Suprapubic skin (tissue), 4 donors: ENCODE data around the gene DCTD. TPM values are rescaled to one million over a fixed set of nuclear protein-coding genes. Genes with fewer than 3 reads are reported as not detected.

Experiments
- DNase-seq, 2 donors: peaks; one replicate each; pipeline ENCODE4 v3.0.0-alpha.2; 2019; ENCODE audit warnings: low spot score in 2 of 2
- H3K27ac ChIP-seq: fragments of 200-600 bp; sonication (generic); one replicate; pipeline ENCODE4 v1.5.1; 2019
- H3K27me3 ChIP-seq: fragments of 200-600 bp; sonication (generic); one replicate; pipeline ENCODE4 v1.5.1; 2019
- H3K36me3 ChIP-seq: fragments of 200-600 bp; sonication (generic); one replicate; pipeline ENCODE4 v1.5.1; 2019
- H3K4me1 ChIP-seq: fragments of 200-600 bp; sonication (generic); one replicate; pipeline ENCODE4 v1.5.1; 2019
- H3K4me3 ChIP-seq: fragments of 200-600 bp; sonication (generic); one replicate; pipeline ENCODE4 v1.5.1; 2019; ENCODE audit warnings: mild to moderate bottlenecking
- H3K9me3 ChIP-seq: fragments of 200-600 bp; sonication (generic); one replicate; pipeline ENCODE4 v1.5.1; 2019
- EP300 ChIP-seq: sonication (generic); formaldehyde crosslinking; IDR thresholded peaks from one replicate; pipeline ENCODE4 v1.6.1; 2017; ENCODE audit warnings: antibody characterized with exemption
- POLR2A ChIP-seq, 2 donors: fragments of 450-650 bp; IDR thresholded peaks; one replicate each; pipeline ENCODE4 v1.6.1; 2017; ENCODE audit warnings: antibody characterized with exemption in 2 of 2, mild to moderate bottlenecking in 2 of 2, moderate library complexity in 2 of 2
- POLR2AphosphoS5 ChIP-seq, 3 donors: sonication (generic); formaldehyde crosslinking; IDR thresholded peaks; one replicate each; pipeline ENCODE4 v1.6.1; 2017; ENCODE audit warnings: antibody characterized with exemption in 3 of 3
- WGBS: methylation state at CpG from one replicate; pipeline ENCODE4 v1.1.5; 2018; 5-methylcytosine and 5-hydroxymethylcytosine counted together
- total RNA-seq, 4 donors: library from RNA; depleted of rRNA; stranded (reverse); fragments of >200 nt; gene quantifications; one replicate each; pipeline ENCODE4 v1.1.0, GENCODE V29; 2016
- TF ChIP-seq, protein P1 (sequence below), 2 donors: fragments of 200-600 bp in 1 of 2; fragments of 450-650 bp in 1 of 2; sonication (generic) in 1 of 2; IDR thresholded peaks; one replicate each; pipeline ENCODE4 v1.5.1; 2016 to 2019; ENCODE audit warnings: antibody characterized with exemption in 2 of 2, mild to moderate bottlenecking in 1 of 2, moderate library complexity in 1 of 2

The DCTD gene
- total RNA-seq, 4 donors from 2014 or later = 32.7 to 40.7 (median 38.9) TPM

DNA sequence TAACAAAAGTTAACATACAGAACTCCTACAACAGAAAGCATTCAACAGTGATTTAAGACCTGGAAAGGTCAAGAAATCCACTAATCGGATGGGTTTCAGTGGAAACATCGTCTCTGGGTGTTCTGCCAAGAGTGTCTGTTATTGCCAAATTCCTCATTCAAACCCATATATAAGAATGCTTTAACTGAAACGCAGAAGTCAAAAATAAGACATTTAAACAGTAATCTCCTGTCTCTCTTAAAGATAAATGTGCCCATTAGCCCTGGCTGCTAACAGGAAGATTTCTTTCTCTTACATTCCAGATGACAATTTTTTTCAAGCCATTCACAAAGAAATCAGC lies 31.5 kb downstream of the DCTD start:
- no peak for DNase-seq
- 52% methylated on average over 3 of the region's 3 CpGs for WGBS
- Histone ChIP-seq H3K36me3 (peaks cover 41% of the 10 kb centered on the region), H3K27ac (no peak overlapping the region), H3K4me3 (no peak overlapping the region), H3K9me3 (no peaks in the 10 kb centered on the region), H3K4me1 (no peaks in the 10 kb centered on the region), H3K27me3 (no peaks in the 10 kb centered on the region)
- no peak for TF ChIP-seq EP300
- TF ChIP-seq, protein P1, sequence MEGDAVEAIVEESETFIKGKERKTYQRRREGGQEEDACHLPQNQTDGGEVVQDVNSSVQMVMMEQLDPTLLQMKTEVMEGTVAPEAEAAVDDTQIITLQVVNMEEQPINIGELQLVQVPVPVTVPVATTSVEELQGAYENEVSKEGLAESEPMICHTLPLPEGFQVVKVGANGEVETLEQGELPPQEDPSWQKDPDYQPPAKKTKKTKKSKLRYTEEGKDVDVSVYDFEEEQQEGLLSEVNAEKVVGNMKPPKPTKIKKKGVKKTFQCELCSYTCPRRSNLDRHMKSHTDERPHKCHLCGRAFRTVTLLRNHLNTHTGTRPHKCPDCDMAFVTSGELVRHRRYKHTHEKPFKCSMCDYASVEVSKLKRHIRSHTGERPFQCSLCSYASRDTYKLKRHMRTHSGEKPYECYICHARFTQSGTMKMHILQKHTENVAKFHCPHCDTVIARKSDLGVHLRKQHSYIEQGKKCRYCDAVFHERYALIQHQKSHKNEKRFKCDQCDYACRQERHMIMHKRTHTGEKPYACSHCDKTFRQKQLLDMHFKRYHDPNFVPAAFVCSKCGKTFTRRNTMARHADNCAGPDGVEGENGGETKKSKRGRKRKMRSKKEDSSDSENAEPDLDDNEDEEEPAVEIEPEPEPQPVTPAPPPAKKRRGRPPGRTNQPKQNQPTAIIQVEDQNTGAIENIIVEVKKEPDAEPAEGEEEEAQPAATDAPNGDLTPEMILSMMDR (IDR thresholded peaks at IDR 0.05) = no peak
- TF ChIP-seq POLR2A (IDR thresholded peaks at IDR 0.05) = no peak
- TF ChIP-seq POLR2AphosphoS5 (IDR thresholded peaks at IDR 0.05) = no peak

DNA sequence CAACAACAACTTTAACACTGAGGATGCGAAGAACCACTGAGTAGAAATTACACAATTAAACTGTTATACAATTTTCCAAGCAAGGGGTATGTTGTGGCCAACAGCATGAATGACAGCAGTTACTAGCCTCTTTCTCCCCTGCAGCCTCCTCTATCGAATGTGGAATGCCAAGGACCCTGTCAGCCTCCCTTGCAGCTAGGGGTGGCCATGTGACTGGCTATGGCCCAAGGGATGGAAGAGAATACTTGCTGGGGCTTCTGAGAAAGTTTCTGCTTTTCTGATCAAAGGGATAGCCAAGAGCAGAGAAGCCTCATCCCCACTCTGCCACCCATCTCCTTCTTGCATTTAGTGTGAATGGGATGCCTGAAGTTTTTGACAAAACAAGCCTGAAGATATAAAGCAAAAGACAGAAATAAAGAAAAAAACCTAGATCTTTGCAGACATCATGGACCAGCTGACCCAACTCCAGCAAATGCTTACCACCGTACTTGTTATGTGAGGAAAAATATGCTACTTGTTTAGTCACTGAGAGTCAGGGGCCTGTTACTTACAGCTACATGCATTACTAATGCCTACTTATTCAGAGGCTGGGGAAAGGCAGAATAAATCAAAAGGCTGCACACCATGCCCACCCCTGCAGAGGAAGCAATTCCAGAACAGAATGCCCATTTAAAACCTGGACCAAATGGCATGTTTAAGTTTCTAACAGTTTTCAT lies 32.0 kb downstream of the DCTD start:
- DNase-seq = no peak
- Histone ChIP-seq H3K27ac (no peak overlapping the region), H3K36me3 (peaks cover 36% of the 10 kb centered on the region), H3K4me1 (peaks cover 3% of the 10 kb centered on the region), H3K4me3 (no peak overlapping the region), H3K27me3 (no peaks in the 10 kb centered on the region), H3K9me3 (no peaks in the 10 kb centered on the region)
- 96% methylated on average over 3 of the region's 3 CpGs for WGBS
- TF ChIP-seq, protein P1 (IDR thresholded peaks at IDR 0.05) = no peak
- TF ChIP-seq EP300 = no peak
- no peak for TF ChIP-seq POLR2AphosphoS5 (IDR thresholded peaks at IDR 0.05)

DNA sequence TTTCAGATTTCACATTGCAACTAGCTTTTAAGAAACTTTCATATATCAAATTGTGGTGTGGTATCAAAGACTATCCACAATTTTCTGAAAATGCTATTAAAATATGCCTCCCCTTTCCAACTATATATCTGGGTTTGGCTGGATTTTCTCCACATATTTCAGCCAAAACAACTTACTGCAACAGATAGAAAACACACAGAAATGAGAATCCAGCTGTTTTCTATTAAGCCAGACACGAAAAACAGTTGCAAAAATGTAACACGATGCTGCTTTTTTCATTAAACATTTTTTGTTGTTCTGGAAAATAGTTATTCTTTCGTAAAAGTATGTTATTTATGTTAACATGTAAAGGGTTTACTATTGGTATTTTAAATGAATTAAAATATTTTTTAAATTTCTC lies 33.1 kb downstream of the DCTD start:
- Histone ChIP-seq H3K27me3 (no peaks in the 10 kb centered on the region), H3K36me3 (peaks cover 24% of the 10 kb centered on the region), H3K4me1 (peaks cover 3% of the 10 kb centered on the region), H3K27ac (no peak overlapping the region), H3K4me3 (no peak overlapping the region), H3K9me3 (no peaks in the 10 kb centered on the region)
- TF ChIP-seq EP300 = no peak
- TF ChIP-seq, protein P1 (IDR thresholded peaks at IDR 0.05) = no peak
- TF ChIP-seq POLR2AphosphoS5 (IDR thresholded peaks at IDR 0.05) = no peak
- no peak for TF ChIP-seq POLR2A (IDR thresholded peaks at IDR 0.05)
- DNase-seq = no peak
- WGBS = 75% methylated on average over 3 of the region's 3 CpGs

GRCh38 chr4:182883351-182883750 lies 33.8 kb downstream of the DCTD start:
- DNase-seq = no peak
- Histone ChIP-seq H3K27me3 (no peaks in the 10 kb centered on the region), H3K4me1 (peaks cover 3% of the 10 kb centered on the region), H3K27ac (no peak overlapping the region), H3K36me3 (peaks cover 17% of the 10 kb centered on the region), H3K4me3 (no peak overlapping the region), H3K9me3 (no peaks in the 10 kb centered on the region)
- 97% methylated on average over 8 of the region's 8 CpGs for WGBS
- TF ChIP-seq POLR2AphosphoS5 (IDR thresholded peaks at IDR 0.05) (no peak), EP300 (no peak), POLR2A (IDR thresholded peaks at IDR 0.05) (no peak)
- TF ChIP-seq, protein P1 (IDR thresholded peaks at IDR 0.05) = no peak

GRCh38 chr4:182881914-182882313 lies 35.3 kb downstream of the DCTD start:
- Histone ChIP-seq H3K36me3 (peaks cover 14% of the 10 kb centered on the region), H3K27me3 (no peaks in the 10 kb centered on the region), H3K4me3 (no peak overlapping the region), H3K27ac (no peak overlapping the region), H3K9me3 (no peaks in the 10 kb centered on the region), H3K4me1 (peaks cover 3% of the 10 kb centered on the region)
- 87% methylated on average over 12 of the region's 16 CpGs for WGBS
- TF ChIP-seq POLR2AphosphoS5 (IDR thresholded peaks at IDR 0.05) = no peak
- TF ChIP-seq, protein P1 (IDR thresholded peaks at IDR 0.05) = no peak
- TF ChIP-seq EP300 = no peak
- DNase-seq = no peak
